Fibroblast of lung (primary cell): ENCODE data around the gene CCND3. TPM values are rescaled to one million over a fixed set of nuclear protein-coding genes. Genes with fewer than 3 reads are reported as not detected.
A peak's percentile ranks its signal among the peaks of the same experiment; 100 is the strongest.

Source experiments
- DNase-seq, 2 donors: peaks; one replicate each; pipeline versions ENCODE4 v3.0.0 to v3.0.0-alpha.2; 2010; ENCODE audit warnings: low read depth in 2 of 2
- H2AFZ ChIP-seq: 2 replicates; pipeline ENCODE4 v1.5.1; 2012; ENCODE audit warnings: low read length, control low read depth, inconsistent platforms
- H3K27ac ChIP-seq: 2 replicates; pipeline ENCODE4 v1.5.1; 2011; ENCODE audit warnings: low read length, control low read depth; ENCODE audit not compliant: insufficient read depth
- H3K27me3 ChIP-seq: 2 replicates; pipeline ENCODE4 v1.5.1; 2011; ENCODE audit warnings: mild to moderate bottlenecking, low read length; ENCODE audit not compliant: control insufficient read depth, insufficient read depth
- H3K36me3 ChIP-seq: 2 replicates; pipeline ENCODE4 v1.5.1; 2011; ENCODE audit warnings: low read length; ENCODE audit not compliant: control insufficient read depth, insufficient read depth
- H3K4me1 ChIP-seq: 2 replicates; pipeline ENCODE4 v1.5.1; 2011; ENCODE audit warnings: low read length; ENCODE audit not compliant: control insufficient read depth, insufficient read depth; ENCODE audit errors: extremely low read depth
- H3K4me2 ChIP-seq: 2 replicates; pipeline ENCODE4 v1.5.1; 2011; ENCODE audit warnings: low read length, control low read depth; ENCODE audit not compliant: insufficient read depth; ENCODE audit errors: extremely low read depth
- H3K4me3 ChIP-seq, 4 experiments: fragments of 200-600 bp in 1 of 4; sonication (generic) in 1 of 4; replicated peaks in 1 of 4; 2 replicates each; pipeline ENCODE4 v1.5.1; 2011 to 2016; ENCODE audit warnings: low read length in 4 of 4, low read depth in 3 of 4, mild to moderate bottlenecking in 3 of 4, control low read depth in 2 of 4, inconsistent platforms in 1 of 4, mixed read lengths in 1 of 4; ENCODE audit not compliant: insufficient read depth in 1 of 4; ENCODE audit errors: control extremely low read depth in 1 of 4
- H3K79me2 ChIP-seq: 2 replicates; pipeline ENCODE4 v1.5.1; 2012; ENCODE audit warnings: mild to moderate bottlenecking, low read length, inconsistent platforms; ENCODE audit not compliant: control insufficient read depth, insufficient read depth
- H3K9ac ChIP-seq: 2 replicates; pipeline ENCODE4 v1.5.1; 2011; ENCODE audit warnings: mild to moderate bottlenecking, low read length, control low read depth; ENCODE audit not compliant: insufficient read depth
- H3K9me3 ChIP-seq: 2 replicates; pipeline ENCODE4 v1.5.1; 2012; ENCODE audit warnings: low read depth, low read length; ENCODE audit not compliant: control insufficient read depth, insufficient read depth
- H4K20me1 ChIP-seq: 2 replicates; pipeline ENCODE4 v1.5.1; 2011; ENCODE audit warnings: low read length; ENCODE audit not compliant: control insufficient read depth, insufficient read depth; ENCODE audit errors: extremely low read depth
- CTCF ChIP-seq, 2 donors: IDR thresholded peaks in 1 of 2; conservative IDR thresholded peaks in 1 of 2; 1 replicate in 1 of 2; 2 replicates in 1 of 2; pipeline ENCODE4 v1.5.1; 2011 to 2012; ENCODE audit warnings: low read length in 2 of 2, control low read depth in 1 of 2, inconsistent platforms in 1 of 2, low read depth in 1 of 2, mild to moderate bottlenecking in 1 of 2
- EZH2 ChIP-seq: IDR thresholded peaks from 2 replicates; pipeline ENCODE4 v1.5.1; 2012; ENCODE audit warnings: low read length, control low read depth, mild to moderate bottlenecking; ENCODE audit errors: missing control alignments
- polyA plus RNA-seq, 2 donors: library from polyadenylated mRNA; depleted of rRNA in 1 of 2; stranded (reverse) in 1 of 2; unstranded in 1 of 2; fragments of >200 nt; gene quantifications; 2 replicates each; pipeline ENCODE4 v1.2.1, GENCODE V29; 2011 to 2012; ENCODE audit warnings: missing spikeins in 1 of 2
- total RNA-seq: library from RNA; depleted of rRNA; stranded (reverse); fragments of >200 nt; gene quantifications from 2 replicates; pipeline ENCODE4 v1.2.1, GENCODE V29; 2014

The CCND3 gene
- total and polyA plus RNA-seq, 2 donors (not counting 1 experiment from before 2014, with no cell fraction given) = 15.0 to 29.6 TPM

- Histone ChIP-seq H3K9ac (no peak overlapping the region), H3K27ac (peak overlapping the region; percentile 66), H3K27me3 (no peaks in the 10 kb centered on the region), H2AFZ (peak overlapping the region; percentile 67), H4K20me1 (no peaks in the 10 kb centered on the region), H3K79me2 (peaks cover 38% of the 10 kb centered on the region), H3K4me3 (peak overlapping the region; percentile 24 to 95 (median 40)), H3K4me2 (peak overlapping the region; percentile 64), H3K36me3 (peaks cover 6% of the 10 kb centered on the region), H3K9me3 (no peaks in the 10 kb centered on the region), H3K4me1 (peaks cover 16% of the 10 kb centered on the region)
- DNase-seq = peak in 1 of 2 donors; percentile 82
- TF ChIP-seq EZH2 = no peak
- no peak for TF ChIP-seq CTCF (conservative IDR thresholded peaks at IDR 0.05 in 1 of 2, IDR thresholded peaks at IDR 0.05 in 1 of 2; ENCODE audit: low read depth in 1 of 2, low read length in 2 of 2)
These were observed 651 bp upstream of the CCND3 start for GRCh38 chr6:41942067-41942851.

GRCh38 chr6:41940759-41941279, 789 bp downstream of the CCND3 start:
- H3K4me1 ChIP-seq = peaks cover 16% of the 10 kb centered on the region
- peak overlapping the region; percentile 95 for H3K4me2 ChIP-seq
- TF ChIP-seq CTCF (conservative IDR thresholded peaks at IDR 0.05 in 1 of 2, IDR thresholded peaks at IDR 0.05 in 1 of 2; ENCODE audit: low read depth in 1 of 2, low read length in 2 of 2) (no peak), EZH2 (no peak)
- H3K9ac ChIP-seq = peak overlapping the region; percentile 73
- H2AFZ ChIP-seq = peak overlapping the region; percentile 74
- H3K27me3 ChIP-seq = no peaks in the 10 kb centered on the region
- peak overlapping the region; percentile 79 for H3K27ac ChIP-seq
- H3K36me3 ChIP-seq = peaks cover 7% of the 10 kb centered on the region
- H3K79me2 ChIP-seq = peaks cover 41% of the 10 kb centered on the region
- H4K20me1 ChIP-seq = no peaks in the 10 kb centered on the region
- H3K4me3 ChIP-seq = peak overlapping the region; percentile 74 to 95 (median 92)
- peak in 1 of 2 donors; percentile 35 for DNase-seq
- H3K9me3 ChIP-seq = no peaks in the 10 kb centered on the region

GRCh38 chr6:41939848-41940758, 1.5 kb downstream of the CCND3 start:
- H3K9me3 ChIP-seq = no peaks in the 10 kb centered on the region
- no peaks in the 10 kb centered on the region for H4K20me1 ChIP-seq
- no peaks in the 10 kb centered on the region for H3K27me3 ChIP-seq
- H3K27ac ChIP-seq = peak overlapping the region; percentile 79
- peak overlapping the region; percentile 95 for H3K4me2 ChIP-seq
- TF ChIP-seq CTCF (conservative IDR thresholded peaks at IDR 0.05 in 1 of 2, IDR thresholded peaks at IDR 0.05 in 1 of 2; ENCODE audit: low read depth in 1 of 2, low read length in 2 of 2) (no peak), EZH2 (no peak)
- peak overlapping the region; percentile 74 for H2AFZ ChIP-seq
- peak overlapping the region; percentile 74 to 95 (median 92) for H3K4me3 ChIP-seq
- peaks cover 16% of the 10 kb centered on the region for H3K4me1 ChIP-seq
- peak; percentile 44 to 61 for DNase-seq
- peak overlapping the region; percentile 73 for H3K9ac ChIP-seq
- peaks cover 41% of the 10 kb centered on the region for H3K79me2 ChIP-seq
- H3K36me3 ChIP-seq = peaks cover 13% of the 10 kb centered on the region
